ENCODE data around the gene CD7. TPM values are rescaled to one million over a fixed set of nuclear protein-coding genes. Genes with fewer than 3 reads are reported as not detected.

The CD7 gene
- total and polyA plus RNA-seq, 9 of the 15 experiments (the other 6 are each of a cell fraction or from before 2014, with no cell fraction given): 0.21 to 0.35 TPM; not detected in 7

GRCh38 chr17:82267575-82268379, 49.6 kb downstream of the CD7 start (continued):
- 0 out of 2 replicates have a peak, but pooled peaks have one; percentile 55 for TF ChIP-seq JUNB (CRISPR knock-in tag; conservative IDR thresholded peaks at IDR 0.05)
- TF ChIP-seq LEF1 (IDR thresholded peaks at IDR 0.05): 0 out of 2 replicates have a peak, but pooled peaks have one; percentile 11
- no peak for TF ChIP-seq RB1 (IDR thresholded peaks at IDR 0.05; ENCODE audit: low read depth)
- no peak for TF ChIP-seq BRF2 (IDR thresholded peaks at IDR 0.05; ENCODE audit: borderline replicate concordance, insufficient read depth, insufficient read length)
- TF ChIP-seq SMARCE1 (IDR thresholded peaks at IDR 0.05): peak; percentile 57; the same call in 1 of the 2 replicates
- no peak for TF ChIP-seq GTF2A2 (tag; IDR thresholded peaks at IDR 0.05)
- no peak for TF ChIP-seq NR2C2 (CRISPR knock-in tag; IDR thresholded peaks at IDR 0.05)
- TF ChIP-seq NR2C2 (tag; IDR thresholded peaks at IDR 0.05): peak; percentile 70
- TF ChIP-seq MIER1 (IDR thresholded peaks at IDR 0.05; ENCODE audit: low read depth): no peak
- TF ChIP-seq ZNF280B (CRISPR knock-in tag; IDR thresholded peaks at IDR 0.05): no peak
- TF ChIP-seq MLX (CRISPR knock-in tag; conservative IDR thresholded peaks at IDR 0.05): no peak
- no peak; the same call in 1 of the 2 replicates for TF ChIP-seq TCF3 (CRISPR knock-in tag; IDR thresholded peaks at IDR 0.05)
- no peak for TF ChIP-seq ATF6 (CRISPR knock-in tag; IDR thresholded peaks at IDR 0.05)
- no peak for TF ChIP-seq ZNF239 (CRISPR knock-in tag; IDR thresholded peaks at IDR 0.05)
- TF ChIP-seq TBP (optimal IDR thresholded peaks at IDR 0.05; ENCODE audit: low read depth, low read length): no peak
- no peak for TF ChIP-seq KLF1 (tag; IDR thresholded peaks at IDR 0.05)
- no peak for TF ChIP-seq CBX5 (IDR thresholded peaks at IDR 0.05; ENCODE audit: borderline replicate concordance, low read depth)
- TF ChIP-seq CREB1 (IDR thresholded peaks at IDR 0.05): no peak
- TF ChIP-seq CREB1 (CRISPR knock-in tag; IDR thresholded peaks at IDR 0.05): no peak
- TF ChIP-seq ZNF395 (CRISPR knock-in tag; IDR thresholded peaks at IDR 0.05): 0 out of 2 replicates have a peak, but pooled peaks have one; percentile 45
- TF ChIP-seq BHLHE40 (IDR thresholded peaks at IDR 0.05; ENCODE audit: low read length): 0 out of 2 replicates have a peak, but pooled peaks have one; percentile 11
- no peak for TF ChIP-seq NFXL1 (CRISPR knock-in tag; IDR thresholded peaks at IDR 0.05)
- no peak for TF ChIP-seq BMI1 (IDR thresholded peaks at IDR 0.05; ENCODE audit: low read length)

All from K562 (cell line).